ENCODE results near the gene NELL1.
"Not testable (repeated sequence)": the region's sequence is repeated elsewhere in the genome, so short reads cannot be mapped to it uniquely, and the experiment has no call there.

NELL1 gene

GRCh38 chr11:21137803-21138202, 468.4 kb downstream of the NELL1 start:
- H3K9ac ChIP-seq (ENCODE audit: low read length) = no peak overlapping the region
- H3K36me3 ChIP-seq (ENCODE audit: control insufficient read depth, insufficient read depth, low read length) = no peaks in the 10 kb centered on the region
- no peaks in the 10 kb centered on the region for H3K9me3 ChIP-seq (ENCODE audit: control insufficient read depth, low read length)
- no peak overlapping the region for H3K4me3 ChIP-seq (ENCODE audit: low read length)
- no peaks in the 10 kb centered on the region for H3K27me3 ChIP-seq (ENCODE audit: control insufficient read depth, insufficient read depth, low read length)
- H3K4me1 ChIP-seq (ENCODE audit: control insufficient read depth, insufficient read depth, low read length) = no peaks in the 10 kb centered on the region

GRCh38 chr11:21141557-21141956, 472.2 kb downstream of the NELL1 start:
- H3K9ac ChIP-seq (ENCODE audit: low read length); H3K4me3 ChIP-seq (ENCODE audit: low read length); H3K27me3 ChIP-seq (ENCODE audit: control insufficient read depth, insufficient read depth, low read length); H3K36me3 ChIP-seq (ENCODE audit: control insufficient read depth, insufficient read depth, low read length); H3K4me1 ChIP-seq (ENCODE audit: control insufficient read depth, insufficient read depth, low read length); H3K9me3 ChIP-seq (ENCODE audit: control insufficient read depth, low read length): not testable (repeated sequence)

GRCh38 chr11:21142007-21142406, 472.6 kb downstream of the NELL1 start:
- no peak overlapping the region for H3K4me3 ChIP-seq (ENCODE audit: low read length)
- H3K9ac ChIP-seq (ENCODE audit: low read length) = no peak overlapping the region
- no peaks in the 10 kb centered on the region for H3K4me1 ChIP-seq (ENCODE audit: control insufficient read depth, insufficient read depth, low read length)
- no peaks in the 10 kb centered on the region for H3K36me3 ChIP-seq (ENCODE audit: control insufficient read depth, insufficient read depth, low read length)
- no peaks in the 10 kb centered on the region for H3K9me3 ChIP-seq (ENCODE audit: control insufficient read depth, low read length)
- H3K27me3 ChIP-seq (ENCODE audit: control insufficient read depth, insufficient read depth, low read length) = no peaks in the 10 kb centered on the region

GRCh38 chr11:21144531-21144930, 475.1 kb downstream of the NELL1 start:
- Histone ChIP-seq H3K36me3 (ENCODE audit: control insufficient read depth, insufficient read depth, low read length) (no peaks in the 10 kb centered on the region), H3K9ac (ENCODE audit: low read length) (no peak overlapping the region), H3K27me3 (ENCODE audit: control insufficient read depth, insufficient read depth, low read length) (no peaks in the 10 kb centered on the region), H3K4me1 (ENCODE audit: control insufficient read depth, insufficient read depth, low read length) (no peaks in the 10 kb centered on the region), H3K9me3 (ENCODE audit: control insufficient read depth, low read length) (no peaks in the 10 kb centered on the region), H3K4me3 (ENCODE audit: low read length) (no peak overlapping the region)

GRCh38 chr11:21148376-21148775, 479.0 kb downstream of the NELL1 start:
- Histone ChIP-seq H3K27me3 (ENCODE audit: control insufficient read depth, insufficient read depth, low read length) (no peaks in the 10 kb centered on the region), H3K36me3 (ENCODE audit: control insufficient read depth, insufficient read depth, low read length) (no peaks in the 10 kb centered on the region), H3K4me3 (ENCODE audit: low read length) (no peak overlapping the region)

GRCh38 chr11:21160140-21160539, 490.8 kb downstream of the NELL1 start:
- Histone ChIP-seq H3K4me3 (ENCODE audit: low read length) (no peak overlapping the region), H3K36me3 (ENCODE audit: control insufficient read depth, insufficient read depth, low read length) (no peaks in the 10 kb centered on the region), H3K27me3 (ENCODE audit: control insufficient read depth, insufficient read depth, low read length) (no peaks in the 10 kb centered on the region), H3K9ac (ENCODE audit: low read length) (no peak overlapping the region), H3K9me3 (ENCODE audit: control insufficient read depth, low read length) (no peaks in the 10 kb centered on the region), H3K4me1 (ENCODE audit: control insufficient read depth, insufficient read depth, low read length) (no peaks in the 10 kb centered on the region)

More at GRCh38 chr11:21148376-21148775, 479.0 kb downstream of the NELL1 start:
- Histone ChIP-seq H3K9me3 (ENCODE audit: control insufficient read depth, low read length) (no peaks in the 10 kb centered on the region), H3K4me1 (ENCODE audit: control insufficient read depth, insufficient read depth, low read length) (no peaks in the 10 kb centered on the region), H3K9ac (ENCODE audit: low read length) (no peak overlapping the region)

GRCh38 chr11:21169639-21170038, 500.3 kb downstream of the NELL1 start:
- Histone ChIP-seq H3K9me3 (ENCODE audit: control insufficient read depth, low read length) (no peaks in the 10 kb centered on the region), H3K36me3 (ENCODE audit: control insufficient read depth, insufficient read depth, low read length) (no peaks in the 10 kb centered on the region), H3K27me3 (ENCODE audit: control insufficient read depth, insufficient read depth, low read length) (no peaks in the 10 kb centered on the region), H3K4me3 (ENCODE audit: low read length) (no peak overlapping the region), H3K9ac (ENCODE audit: low read length) (no peak overlapping the region), H3K4me1 (ENCODE audit: control insufficient read depth, insufficient read depth, low read length) (no peaks in the 10 kb centered on the region)

- Histone ChIP-seq H3K9me3 (ENCODE audit: control insufficient read depth, low read length) (no peaks in the 10 kb centered on the region), H3K4me3 (ENCODE audit: low read length) (no peak overlapping the region), H3K27me3 (ENCODE audit: control insufficient read depth, insufficient read depth, low read length) (no peaks in the 10 kb centered on the region), H3K4me1 (ENCODE audit: control insufficient read depth, insufficient read depth, low read length) (no peaks in the 10 kb centered on the region), H3K9ac (ENCODE audit: low read length) (no peak overlapping the region), H3K36me3 (ENCODE audit: control insufficient read depth, insufficient read depth, low read length) (no peaks in the 10 kb centered on the region)
These were observed 504.1 kb downstream of the NELL1 start for GRCh38 chr11:21173476-21173875.

- Histone ChIP-seq H3K27me3 (ENCODE audit: control insufficient read depth, insufficient read depth, low read length) (no peaks in the 10 kb centered on the region), H3K9me3 (ENCODE audit: control insufficient read depth, low read length) (no peaks in the 10 kb centered on the region), H3K4me1 (ENCODE audit: control insufficient read depth, insufficient read depth, low read length) (no peaks in the 10 kb centered on the region), H3K36me3 (ENCODE audit: control insufficient read depth, insufficient read depth, low read length) (no peaks in the 10 kb centered on the region), H3K4me3 (ENCODE audit: low read length) (no peak overlapping the region), H3K9ac (ENCODE audit: low read length) (no peak overlapping the region)
These were observed 505.4 kb downstream of the NELL1 start for GRCh38 chr11:21174781-21175180.

- Histone ChIP-seq H3K9me3 (ENCODE audit: control insufficient read depth, low read length) (no peaks in the 10 kb centered on the region), H3K4me1 (ENCODE audit: control insufficient read depth, insufficient read depth, low read length) (no peaks in the 10 kb centered on the region), H3K9ac (ENCODE audit: low read length) (no peak overlapping the region), H3K4me3 (ENCODE audit: low read length) (no peak overlapping the region), H3K27me3 (ENCODE audit: control insufficient read depth, insufficient read depth, low read length) (no peaks in the 10 kb centered on the region), H3K36me3 (ENCODE audit: control insufficient read depth, insufficient read depth, low read length) (no peaks in the 10 kb centered on the region)
These were observed 508.0 kb downstream of the NELL1 start for GRCh38 chr11:21177379-21177778.

GRCh38 chr11:21179770-21180169, 510.4 kb downstream of the NELL1 start:
- no peaks in the 10 kb centered on the region for H3K4me1 ChIP-seq (ENCODE audit: control insufficient read depth, insufficient read depth, low read length)
- no peaks in the 10 kb centered on the region for H3K9me3 ChIP-seq (ENCODE audit: control insufficient read depth, low read length)
- no peaks in the 10 kb centered on the region for H3K36me3 ChIP-seq (ENCODE audit: control insufficient read depth, insufficient read depth, low read length)
- H3K27me3 ChIP-seq (ENCODE audit: control insufficient read depth, insufficient read depth, low read length) = no peaks in the 10 kb centered on the region
- no peak overlapping the region for H3K9ac ChIP-seq (ENCODE audit: low read length)
- no peak overlapping the region for H3K4me3 ChIP-seq (ENCODE audit: low read length)

GRCh38 chr11:21180182-21180581, 510.8 kb downstream of the NELL1 start:
- H3K4me1 ChIP-seq (ENCODE audit: control insufficient read depth, insufficient read depth, low read length) = no peaks in the 10 kb centered on the region

GRCh38 chr11:21185959-21186358, 516.6 kb downstream of the NELL1 start:
- no peaks in the 10 kb centered on the region for H3K27me3 ChIP-seq (ENCODE audit: control insufficient read depth, insufficient read depth, low read length)

More at GRCh38 chr11:21180182-21180581, 510.8 kb downstream of the NELL1 start:
- no peaks in the 10 kb centered on the region for H3K36me3 ChIP-seq (ENCODE audit: control insufficient read depth, insufficient read depth, low read length)
- H3K27me3 ChIP-seq (ENCODE audit: control insufficient read depth, insufficient read depth, low read length) = no peaks in the 10 kb centered on the region
- H3K9me3 ChIP-seq (ENCODE audit: control insufficient read depth, low read length) = no peaks in the 10 kb centered on the region
- no peak overlapping the region for H3K9ac ChIP-seq (ENCODE audit: low read length)
- H3K4me3 ChIP-seq (ENCODE audit: low read length) = no peak overlapping the region

More at GRCh38 chr11:21185959-21186358, 516.6 kb downstream of the NELL1 start:
- H3K4me1 ChIP-seq (ENCODE audit: control insufficient read depth, insufficient read depth, low read length) = no peaks in the 10 kb centered on the region
- H3K9me3 ChIP-seq (ENCODE audit: control insufficient read depth, low read length) = no peaks in the 10 kb centered on the region
- H3K4me3 ChIP-seq (ENCODE audit: low read length) = no peak overlapping the region
- no peaks in the 10 kb centered on the region for H3K36me3 ChIP-seq (ENCODE audit: control insufficient read depth, insufficient read depth, low read length)
- H3K9ac ChIP-seq (ENCODE audit: low read length) = no peak overlapping the region
